Stimulated activated CD4-positive, alpha-beta T cell treated with anti-CD3 and anti-CD28 coated beads, Interleukin-1b, Interleukin-23, amount 100 ng/mL, for 24 hours (primary cell): ENCODE data around the gene PAX4.
A peak's percentile ranks its signal among the peaks of the same experiment; 100 is the strongest.
"Not testable (repeated sequence)": the region's sequence is repeated elsewhere in the genome, so short reads cannot be mapped to it uniquely, and the experiment has no call there.

Experiments used
- DNase-seq, 4 experiments: peaks; one replicate each; pipeline ENCODE4 v3.0.0-alpha.2; 2020; ENCODE audit warnings: low read depth in 4 of 4, low spot score in 1 of 4

PAX4 gene

GRCh38 chr7:127586346-127586745, 31.6 kb downstream of the PAX4 start:
- no peak for DNase-seq

DNA sequence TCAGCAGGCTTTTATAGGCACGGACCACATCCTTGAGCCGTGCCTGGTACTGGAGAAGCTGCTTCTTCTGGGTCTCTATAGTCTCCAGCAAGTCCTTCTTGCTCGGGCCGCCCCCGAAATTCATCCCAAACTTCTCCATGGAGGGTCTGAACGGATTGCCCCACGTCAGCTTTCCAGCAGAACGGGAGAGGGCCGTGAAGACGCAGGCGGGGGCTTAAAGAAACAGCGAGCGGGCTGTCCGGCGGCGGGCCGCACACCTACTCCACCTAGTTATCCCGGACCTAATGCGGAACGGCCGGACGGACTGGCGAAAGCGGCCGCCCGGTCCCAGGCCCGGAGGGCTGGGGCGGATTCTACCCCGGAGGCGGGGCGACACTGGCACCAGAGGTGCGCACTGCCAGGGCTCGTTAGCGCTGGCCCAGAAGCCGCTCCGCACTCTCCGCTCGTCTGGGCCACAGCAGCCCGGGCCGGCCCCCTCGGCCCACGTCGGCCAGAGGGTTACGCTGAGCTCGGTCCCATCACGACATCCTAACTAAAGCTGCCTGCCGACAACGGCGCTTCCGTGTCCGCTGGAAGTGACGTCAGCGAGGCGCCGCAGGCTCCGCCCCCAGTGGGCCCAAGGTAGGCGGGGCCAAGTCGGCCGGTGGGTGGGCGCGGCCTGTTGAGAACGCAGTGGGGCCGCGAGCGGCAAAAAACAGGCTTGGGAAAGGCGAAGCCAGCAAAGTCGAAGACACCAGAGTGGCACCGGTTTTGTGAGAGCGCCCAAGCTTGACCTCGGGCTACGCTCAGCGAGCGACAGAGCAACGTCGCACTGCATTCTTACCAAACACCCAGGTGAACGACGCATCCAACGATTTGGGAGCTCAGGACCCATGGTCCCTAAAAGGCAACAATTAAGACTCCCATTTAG, 32.6 kb downstream of the PAX4 start, which contains the start of gene GCC1:
TSS of gene GCC1 (minus strand) at position 553 of the 910 bp plus-strand sequence. CDS start at position 139, 414 bp downstream.
- DNase-seq = peak; percentile 84 to 92 (median 90)

DNA sequence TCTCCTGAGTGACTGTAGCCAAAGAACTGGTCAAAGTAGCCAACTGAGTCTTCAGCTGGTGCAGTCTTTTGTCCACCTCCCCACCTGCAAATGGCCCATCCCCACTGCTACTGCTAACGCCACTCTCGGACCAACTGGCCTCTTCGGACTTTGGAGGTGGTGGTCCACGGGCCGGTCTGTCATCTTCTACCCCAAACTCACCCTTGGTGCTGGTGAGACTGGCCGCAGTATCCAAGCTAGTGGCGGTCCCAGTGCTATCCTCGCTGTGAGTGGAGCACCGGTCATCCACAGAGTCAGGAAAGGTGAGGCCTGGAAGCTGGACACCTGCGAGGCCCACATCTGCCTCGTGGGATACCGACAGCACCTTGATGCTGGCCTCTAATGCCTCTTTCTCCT, 33.3 kb downstream of the PAX4 start:
- no peak for DNase-seq

DNA sequence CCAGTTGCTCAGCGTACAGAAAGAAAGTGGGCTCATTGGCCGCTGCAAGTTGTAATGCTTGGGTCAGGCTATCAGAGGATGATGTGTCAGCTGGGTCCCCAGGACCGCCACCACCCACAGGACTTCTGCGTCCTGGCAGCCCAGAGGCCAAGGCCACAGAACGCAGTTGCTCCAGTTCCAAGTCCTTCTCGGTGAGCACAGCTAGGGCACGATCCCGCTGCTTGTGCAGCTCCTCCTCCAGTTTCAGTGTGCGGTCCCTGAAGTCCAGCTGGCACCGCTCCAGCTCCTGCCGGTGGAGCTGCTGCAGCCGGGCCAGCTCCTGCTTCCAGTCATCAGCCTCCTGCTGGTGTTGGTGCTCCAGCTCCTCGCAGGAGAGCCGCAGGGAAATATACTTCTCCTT, 35.6 kb downstream of the PAX4 start:
- DNase-seq = no peak

DNA sequence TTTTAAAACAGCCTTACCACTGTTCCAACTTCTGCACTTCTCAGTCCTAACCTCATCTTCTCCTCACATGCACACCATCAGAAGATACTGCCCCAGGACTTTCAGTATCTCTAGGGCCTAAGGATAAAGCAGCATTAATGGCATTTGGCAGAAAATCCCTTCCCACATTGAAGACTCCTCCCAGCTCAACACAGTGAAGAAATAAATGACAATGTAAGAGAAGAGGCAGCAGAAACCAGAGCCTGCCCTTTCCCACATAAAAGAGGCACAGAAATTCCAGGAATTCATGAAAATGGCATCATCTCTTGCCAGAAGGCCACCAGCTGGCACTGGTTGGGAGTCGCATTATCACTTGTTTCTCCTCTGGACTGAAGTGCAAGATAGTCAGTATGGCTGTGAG, 36.2 kb downstream of the PAX4 start:
- no peak for DNase-seq

- DNase-seq = no peak
Measured at GRCh38 chr7:127580612-127581011, 37.3 kb downstream of the PAX4 start.

GRCh38 chr7:127578711-127579275, 39.1 kb downstream of the PAX4 start:
- DNase-seq = no peak

DNA sequence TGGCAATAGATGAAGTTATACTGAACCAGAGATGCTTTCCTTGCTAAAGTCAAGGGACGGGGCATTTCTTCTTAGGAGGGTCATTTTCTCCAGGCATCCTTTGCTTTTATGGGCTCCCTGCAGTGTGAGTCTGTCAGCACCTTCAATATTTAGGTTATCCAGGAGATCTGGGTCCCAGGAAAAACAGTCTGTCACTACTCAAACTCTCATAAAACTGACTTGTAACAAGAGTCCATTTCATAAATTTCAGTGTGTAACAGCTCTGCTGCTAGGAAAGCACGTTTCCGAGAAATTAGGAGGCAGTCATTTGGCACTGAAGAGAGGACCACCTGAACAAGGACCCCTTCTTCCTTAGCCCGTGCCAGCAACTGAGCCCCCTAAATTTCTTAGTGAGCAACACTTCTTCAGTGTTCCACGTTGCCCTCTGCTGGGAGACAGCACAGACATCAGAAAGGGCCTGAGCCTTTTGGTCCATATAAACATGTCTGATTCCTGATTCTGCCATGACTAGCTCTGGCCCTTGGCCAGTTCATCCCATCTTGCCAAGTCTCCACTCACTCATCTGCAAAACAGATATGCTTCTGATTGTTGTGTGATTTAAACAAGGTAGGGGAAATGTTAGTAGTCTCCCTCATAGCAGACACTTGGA, 39.8 kb downstream of the PAX4 start:
- DNase-seq = no peak

DNA sequence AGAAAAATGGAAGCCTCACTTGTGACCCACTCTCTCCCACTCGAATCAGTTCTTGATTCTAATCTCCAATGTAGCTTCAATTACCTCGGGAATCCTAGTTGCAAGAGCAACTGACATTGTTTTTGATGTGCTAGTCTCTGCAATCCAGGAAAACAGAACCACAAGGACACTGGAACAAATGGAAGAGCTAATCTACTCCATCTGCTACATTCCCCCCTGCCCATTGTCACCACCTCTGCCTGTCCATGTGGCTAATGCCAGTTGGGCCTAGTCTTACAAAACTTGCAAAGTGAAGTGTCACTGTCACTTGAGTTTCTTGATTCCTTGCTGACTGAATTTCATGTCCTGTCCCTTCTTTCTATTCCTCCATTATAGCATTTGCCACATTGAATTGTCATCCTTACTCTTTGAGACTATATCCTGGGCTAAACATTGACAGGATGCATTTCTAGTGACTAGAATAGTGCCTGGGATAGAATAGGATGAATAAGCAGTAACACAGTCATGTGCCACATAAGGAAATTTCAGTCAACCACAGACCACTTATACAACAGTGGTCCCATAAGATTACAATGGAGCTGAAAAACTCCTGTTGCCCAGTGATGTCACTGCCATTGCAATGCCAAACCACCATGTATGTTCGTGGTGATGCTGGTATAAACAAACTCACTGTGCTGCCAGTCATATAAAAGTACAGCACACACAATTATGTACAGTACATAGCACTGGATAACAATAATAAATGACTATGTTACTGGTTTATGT, 46.0 kb downstream of the PAX4 start:
- DNase-seq = no peak

DNA sequence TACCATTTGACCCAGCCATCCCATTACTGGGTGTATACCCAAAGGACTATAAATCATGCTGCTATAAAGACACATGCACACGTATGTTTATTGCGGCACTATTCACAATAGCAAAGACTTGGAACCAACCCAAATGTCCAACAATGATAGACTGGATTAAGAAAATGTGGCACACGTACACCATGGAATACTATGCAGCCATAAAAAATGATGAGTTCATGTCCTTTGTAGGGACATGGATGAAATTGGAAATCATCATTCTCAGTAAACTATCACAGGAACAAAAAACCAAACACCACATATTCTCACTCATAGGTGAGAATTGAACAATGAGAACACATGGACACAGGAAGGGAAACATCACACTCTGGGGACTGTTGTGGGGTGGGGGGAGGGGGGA, 49.9 kb downstream of the PAX4 start:
- not testable (repeated sequence) for DNase-seq

- no peak for DNase-seq
Measured at GRCh38 chr7:127566242-127566641, 51.7 kb downstream of the PAX4 start.
